ENCODE results near the gene THPO.

THPO gene

GRCh38 chr3:184348057-184348382 lies 30.0 kb downstream of the THPO start:
- no peak for TF ChIP-seq FOXP2 (optimal IDR thresholded peaks at IDR 0.05; ENCODE audit: borderline replicate concordance, extremely low read depth, extremely low read length, insufficient read depth)
- no peak for TF ChIP-seq TAF1 (IDR thresholded peaks at IDR 0.05; ENCODE audit: borderline replicate concordance, insufficient read depth, low read length)
- no peak for TF ChIP-seq REST (IDR thresholded peaks at IDR 0.05; ENCODE audit: insufficient read depth in 1 of 2, low read depth in 2 of 2, low read length in 2 of 2)
- no peak for TF ChIP-seq SIN3A (IDR thresholded peaks at IDR 0.05; ENCODE audit: borderline replicate concordance, insufficient read depth, low read length)
- no peak for TF ChIP-seq POLR2AphosphoS5 (IDR thresholded peaks at IDR 0.05; ENCODE audit: low read depth, low read length)

GRCh38 chr3:184347321-184348056 lies 30.5 kb downstream of the THPO start:
- TF ChIP-seq FOXP2 (optimal IDR thresholded peaks at IDR 0.05; ENCODE audit: borderline replicate concordance, extremely low read depth, extremely low read length, insufficient read depth) = no peak
- TF ChIP-seq TAF1 (IDR thresholded peaks at IDR 0.05; ENCODE audit: borderline replicate concordance, insufficient read depth, low read length) = no peak
- no peak for TF ChIP-seq REST (IDR thresholded peaks at IDR 0.05; ENCODE audit: insufficient read depth in 1 of 2, low read depth in 2 of 2, low read length in 2 of 2)
- no peak for TF ChIP-seq SIN3A (IDR thresholded peaks at IDR 0.05; ENCODE audit: borderline replicate concordance, insufficient read depth, low read length)
- TF ChIP-seq POLR2AphosphoS5 (IDR thresholded peaks at IDR 0.05; ENCODE audit: low read depth, low read length) = no peak

- TF ChIP-seq TAF1 (IDR thresholded peaks at IDR 0.05; ENCODE audit: borderline replicate concordance, insufficient read depth, low read length) (no peak), FOXP2 (optimal IDR thresholded peaks at IDR 0.05; ENCODE audit: borderline replicate concordance, extremely low read depth, extremely low read length, insufficient read depth) (no peak), POLR2AphosphoS5 (IDR thresholded peaks at IDR 0.05; ENCODE audit: low read depth, low read length) (no peak)
These were observed 31.4 kb downstream of the THPO start for GRCh38 chr3:184346480-184347190.

- no peak for TF ChIP-seq SIN3A (IDR thresholded peaks at IDR 0.05; ENCODE audit: borderline replicate concordance, insufficient read depth, low read length)
- no peak for TF ChIP-seq REST (IDR thresholded peaks at IDR 0.05; ENCODE audit: insufficient read depth in 1 of 2, low read depth in 2 of 2, low read length in 2 of 2)
- TF ChIP-seq TAF1 (IDR thresholded peaks at IDR 0.05; ENCODE audit: borderline replicate concordance, insufficient read depth, low read length) = no peak
- TF ChIP-seq POLR2AphosphoS5 (IDR thresholded peaks at IDR 0.05; ENCODE audit: low read depth, low read length) = no peak
- no peak for TF ChIP-seq FOXP2 (optimal IDR thresholded peaks at IDR 0.05; ENCODE audit: borderline replicate concordance, extremely low read depth, extremely low read length, insufficient read depth)
These were observed 32.5 kb downstream of the THPO start for GRCh38 chr3:184345317-184346144.

- TF ChIP-seq TAF1 (IDR thresholded peaks at IDR 0.05; ENCODE audit: borderline replicate concordance, insufficient read depth, low read length) (no peak), FOXP2 (optimal IDR thresholded peaks at IDR 0.05; ENCODE audit: borderline replicate concordance, extremely low read depth, extremely low read length, insufficient read depth) (no peak), POLR2AphosphoS5 (IDR thresholded peaks at IDR 0.05; ENCODE audit: low read depth, low read length) (no peak), SIN3A (IDR thresholded peaks at IDR 0.05; ENCODE audit: borderline replicate concordance, insufficient read depth, low read length) (no peak), REST (IDR thresholded peaks at IDR 0.05; ENCODE audit: insufficient read depth in 1 of 2, low read depth in 2 of 2, low read length in 2 of 2) (no peak)
These were observed 33.3 kb downstream of the THPO start for GRCh38 chr3:184344579-184345316.

All from PFSK-1 (cell line).